Subcutaneous abdominal adipose tissue (tissue), 5 donors: ENCODE results near the gene ORMDL3.

Source experiments
- H3K27ac ChIP-seq: one replicate; pipeline ENCODE4 v1.7.0; 2013; ENCODE audit warnings: low read depth, mild to moderate bottlenecking, inconsistent platforms, low read length, moderate library complexity
- H3K27me3 ChIP-seq, 5 donors: one replicate each; pipeline ENCODE4 v1.7.0; 2013; ENCODE audit warnings: low read length in 5 of 5, inconsistent platforms in 1 of 5; ENCODE audit not compliant: control insufficient read depth in 5 of 5, insufficient read depth in 4 of 5
- H3K36me3 ChIP-seq, 5 donors: one replicate each; pipeline ENCODE4 v1.7.0; 2013; ENCODE audit warnings: low read length in 5 of 5; ENCODE audit not compliant: control insufficient read depth in 5 of 5, insufficient read depth in 5 of 5
- H3K4me1 ChIP-seq, 5 donors: one replicate each; pipeline ENCODE4 v1.7.0; 2013; ENCODE audit warnings: low read length in 5 of 5, mild to moderate bottlenecking in 3 of 5, moderate library complexity in 1 of 5; ENCODE audit not compliant: control insufficient read depth in 5 of 5, insufficient read depth in 5 of 5
- H3K4me3 ChIP-seq, 5 donors: one replicate each; pipeline ENCODE4 v1.7.0; 2013; ENCODE audit warnings: low read length in 5 of 5, low read depth in 1 of 5
- H3K9ac ChIP-seq, 5 donors: one replicate each; pipeline ENCODE4 v1.7.0; 2013; ENCODE audit warnings: low read length in 5 of 5, mild to moderate bottlenecking in 4 of 5, moderate library complexity in 3 of 5
- H3K9me3 ChIP-seq, 5 donors: one replicate each; pipeline ENCODE4 v1.7.0; 2013; ENCODE audit warnings: low read length in 5 of 5; ENCODE audit not compliant: control insufficient read depth in 5 of 5
- donor health status: healthy.
- donor health status: healthy.
- donor health status: healthy.
- donor health status: healthy.
- donor health status: healthy.

Gene ORMDL3

DNA sequence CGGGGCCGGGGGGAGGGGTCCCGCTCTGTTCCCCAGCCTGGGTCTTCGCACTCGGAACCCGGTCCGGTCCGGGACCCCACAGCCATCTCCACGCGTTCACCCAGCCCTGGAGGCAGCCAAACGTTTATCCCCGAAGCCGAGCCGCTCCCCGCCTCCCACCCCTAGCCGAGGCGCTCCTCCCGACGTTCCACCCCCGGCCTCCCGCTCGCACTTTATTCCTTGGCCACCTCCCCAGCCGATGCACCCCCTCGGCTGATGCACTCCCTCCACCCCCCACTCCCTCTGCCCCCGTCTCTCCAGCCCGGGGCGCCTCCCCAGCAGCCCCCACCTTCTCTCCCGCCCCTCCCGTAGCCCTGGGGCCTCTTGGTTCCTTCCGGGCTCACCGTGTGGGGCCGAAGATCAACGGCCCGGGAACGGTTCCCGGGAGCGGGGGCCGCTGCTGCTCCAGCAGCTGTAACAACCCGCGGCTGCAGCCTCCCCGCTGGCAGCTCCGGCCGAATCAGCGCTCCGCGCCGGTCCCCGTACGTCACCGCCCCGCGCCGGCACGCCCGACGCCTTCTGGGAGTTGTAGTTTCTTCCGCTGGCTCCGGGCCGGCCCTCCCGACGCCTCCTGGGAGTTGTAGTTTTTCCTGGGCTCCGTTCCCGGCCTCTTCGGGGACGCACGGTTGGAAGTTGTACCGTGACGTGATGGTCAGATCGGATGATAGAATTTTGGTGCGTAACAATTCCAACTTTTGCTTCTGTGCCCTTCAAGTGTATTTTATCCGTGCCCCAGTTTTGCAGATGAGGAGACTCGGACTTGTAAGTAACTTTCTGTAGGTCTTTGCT is at the start of gene ORMDL3, which contains the start of gene LRRC3C:
Gene ORMDL3 (minus strand): TSS at position 501 of the 828 bp plus-strand sequence. CDS start 3,398 bp downstream, outside the sequence.
Gene LRRC3C (plus strand): TSS at position 632 of the 828 bp plus-strand sequence. CDS start 13,792 bp downstream, outside the sequence.
- peaks cover 18 to 67% (median 63%) of the 10 kb centered on the region in 5 donors for H3K4me1 ChIP-seq
- peak within 1 kb of the TSS; percentile 88 to 94 (median 90) for H3K9ac ChIP-seq
- H3K9me3 ChIP-seq = no peaks in the 10 kb centered on the region
- peak within 1 kb of the TSS; percentile 97 for H3K27ac ChIP-seq
- H3K36me3 ChIP-seq = peaks cover 0 to 18% (median 18%) of the 10 kb centered on the region in 5 donors
- H3K27me3 ChIP-seq = no peaks in the 10 kb centered on the region
- peak within 1 kb of the TSS; percentile 80 to 90 (median 82) for H3K4me3 ChIP-seq

GRCh38 chr17:39975801-39976200 is 48.4 kb upstream of the ORMDL3 start:
- H3K27me3 ChIP-seq = peaks cover 0 to 15% (median 6%) of the 10 kb centered on the region in 5 donors
- H3K4me3 ChIP-seq = no peak overlapping the region
- H3K4me1 ChIP-seq = peaks cover 0 to 20% (median 8%) of the 10 kb centered on the region in 5 donors
- H3K36me3 ChIP-seq = no peaks in the 10 kb centered on the region
- H3K27ac ChIP-seq = no peak overlapping the region
- H3K9ac ChIP-seq = no peak overlapping the region
- H3K9me3 ChIP-seq = no peaks in the 10 kb centered on the region

DNA sequence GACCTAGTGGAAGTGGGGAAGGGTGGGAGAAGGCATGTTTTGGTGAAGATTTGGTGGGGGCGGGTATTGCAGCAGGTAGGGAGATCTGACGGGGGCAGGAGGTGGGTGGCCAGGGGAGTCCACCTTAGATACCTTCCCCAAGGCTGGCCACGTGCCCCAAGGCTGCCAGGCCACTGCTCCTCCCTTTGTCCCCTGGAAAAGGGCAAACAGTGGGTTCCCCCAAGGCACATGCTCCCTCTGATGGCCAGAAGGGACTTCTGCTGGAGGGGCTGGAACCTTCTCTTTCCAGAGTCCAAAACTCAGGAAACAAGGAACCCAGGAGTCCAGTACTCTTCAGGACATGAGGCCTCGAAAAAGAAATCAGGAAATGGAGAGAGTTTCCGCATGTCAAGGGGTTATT is 47.0 kb upstream of the ORMDL3 start:
- H3K9ac ChIP-seq = no peak overlapping the region
- no peak overlapping the region for H3K4me3 ChIP-seq
- peaks cover 0 to 22% (median 7%) of the 10 kb centered on the region in 5 donors for H3K27me3 ChIP-seq
- no peak overlapping the region for H3K27ac ChIP-seq
- H3K4me1 ChIP-seq = peaks cover 0 to 14% (median under 1%) of the 10 kb centered on the region in 5 donors
- H3K36me3 ChIP-seq = no peaks in the 10 kb centered on the region
- H3K9me3 ChIP-seq = no peaks in the 10 kb centered on the region

- Histone ChIP-seq H3K27ac (no peak overlapping the region), H3K36me3 (no peaks in the 10 kb centered on the region), H3K4me1 (peaks cover 0 to 19% (median 0%) of the 10 kb centered on the region in 5 donors), H3K9ac (no peak overlapping the region), H3K27me3 (peaks cover 0 to 22% (median 10%) of the 10 kb centered on the region in 5 donors), H3K9me3 (no peaks in the 10 kb centered on the region), H3K4me3 (no peak overlapping the region)
Observed at GRCh38 chr17:39973496-39973895, 46.1 kb upstream of the ORMDL3 start.

DNA sequence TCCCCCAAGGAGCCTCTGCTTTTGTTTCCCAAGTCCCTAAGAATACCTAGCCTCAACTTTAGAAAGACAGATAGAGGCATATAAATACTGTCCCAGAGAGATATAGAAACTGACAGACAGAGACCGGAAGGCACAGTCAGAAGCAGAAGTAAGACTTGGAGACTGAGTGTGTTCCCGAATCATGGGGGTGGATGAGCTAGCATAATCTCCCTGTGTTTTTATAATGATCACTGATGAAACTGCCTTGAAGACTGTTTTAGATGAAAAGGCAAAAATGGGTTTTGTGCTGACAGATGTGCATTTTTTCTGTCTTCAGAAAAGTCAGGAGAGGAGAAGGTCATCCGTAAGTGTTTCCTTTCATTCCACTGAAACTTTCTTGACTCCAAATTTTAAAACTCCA is 44.9 kb upstream of the ORMDL3 start:
- H3K27ac ChIP-seq = no peak overlapping the region
- H3K27me3 ChIP-seq = peaks cover 0 to 22% (median 10%) of the 10 kb centered on the region in 5 donors
- no peak overlapping the region for H3K9ac ChIP-seq
- no peaks in the 10 kb centered on the region for H3K9me3 ChIP-seq
- no peak overlapping the region for H3K4me3 ChIP-seq
- H3K36me3 ChIP-seq = no peaks in the 10 kb centered on the region
- H3K4me1 ChIP-seq = peaks cover 0 to 23% (median 0%) of the 10 kb centered on the region in 5 donors

DNA sequence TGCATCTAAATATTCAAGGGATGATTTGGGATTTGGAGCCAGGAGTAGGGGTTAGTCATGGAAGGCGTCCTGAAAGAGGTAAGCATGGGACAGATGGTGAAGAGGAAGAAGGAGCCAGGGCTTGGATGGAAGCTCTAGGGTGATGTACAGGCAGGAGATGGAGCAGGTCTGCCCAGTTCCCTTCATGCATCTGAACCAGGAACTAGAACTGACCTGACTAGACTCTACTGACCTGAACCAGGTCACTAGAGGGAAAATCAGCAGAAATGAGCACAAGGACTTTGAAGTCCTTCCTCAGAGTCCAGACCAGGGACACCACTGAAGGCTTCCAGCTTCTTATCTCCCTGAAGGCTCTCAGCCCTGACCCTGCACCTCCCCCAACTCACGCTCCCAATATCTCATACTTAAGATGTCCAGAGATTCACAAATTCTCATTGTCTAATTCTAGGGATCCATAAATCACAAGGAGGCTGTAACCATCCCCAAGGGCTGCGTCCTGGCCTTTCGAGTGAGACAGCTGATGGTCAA is 43.7 kb upstream of the ORMDL3 start:
- Histone ChIP-seq H3K9ac (no peak overlapping the region), H3K27ac (no peak overlapping the region), H3K4me1 (peaks cover 0 to 34% (median 3%) of the 10 kb centered on the region in 5 donors), H3K36me3 (no peaks in the 10 kb centered on the region), H3K27me3 (peaks cover 0 to 27% (median 9%) of the 10 kb centered on the region in 5 donors), H3K9me3 (no peaks in the 10 kb centered on the region), H3K4me3 (no peak overlapping the region)

- Histone ChIP-seq H3K4me3 (no peak overlapping the region), H3K27me3 (peaks cover 0 to 29% (median 7%) of the 10 kb centered on the region in 5 donors), H3K9ac (no peak overlapping the region), H3K4me1 (peaks cover 0 to 38% (median 3%) of the 10 kb centered on the region in 5 donors), H3K27ac (no peak overlapping the region), H3K9me3 (no peaks in the 10 kb centered on the region), H3K36me3 (no peaks in the 10 kb centered on the region)
Observed at GRCh38 chr17:39970157-39970692, 42.8 kb upstream of the ORMDL3 start.

- H3K4me1 ChIP-seq = peaks cover 0 to 34% (median 3%) of the 10 kb centered on the region in 5 donors
- H3K27ac ChIP-seq = no peak overlapping the region
- no peak overlapping the region for H3K4me3 ChIP-seq
- no peak overlapping the region for H3K9ac ChIP-seq
- H3K9me3 ChIP-seq = no peaks in the 10 kb centered on the region
- H3K27me3 ChIP-seq = peaks cover 0 to 29% (median 6%) of the 10 kb centered on the region in 5 donors
- no peaks in the 10 kb centered on the region for H3K36me3 ChIP-seq
Observed at GRCh38 chr17:39969375-39969774, 42.0 kb upstream of the ORMDL3 start.

- peaks cover 0 to 32% (median 3%) of the 10 kb centered on the region in 5 donors for H3K4me1 ChIP-seq
Observed at GRCh38 chr17:39968761-39969160, 41.4 kb upstream of the ORMDL3 start.

GRCh38 chr17:39966771-39967170 is 39.4 kb upstream of the ORMDL3 start:
- peaks cover 0 to 32% (median 8%) of the 10 kb centered on the region in 5 donors for H3K27me3 ChIP-seq
- H3K27ac ChIP-seq = no peak overlapping the region
- H3K4me3 ChIP-seq = no peak overlapping the region
- peaks cover 0 to 31% (median 3%) of the 10 kb centered on the region in 5 donors for H3K4me1 ChIP-seq
- H3K9ac ChIP-seq = peak overlapping the region in 1 of 5 donors; percentile 10
- H3K36me3 ChIP-seq = no peaks in the 10 kb centered on the region
- no peaks in the 10 kb centered on the region for H3K9me3 ChIP-seq

More at GRCh38 chr17:39968761-39969160, 41.4 kb upstream of the ORMDL3 start:
- Histone ChIP-seq H3K9ac (no peak overlapping the region), H3K36me3 (no peaks in the 10 kb centered on the region), H3K27ac (no peak overlapping the region), H3K4me3 (no peak overlapping the region), H3K9me3 (no peaks in the 10 kb centered on the region), H3K27me3 (peaks cover 0 to 25% (median 3%) of the 10 kb centered on the region in 5 donors)
